IMR-90 (cell line): ENCODE measurements around the gene LAPTM5.

ENCODE experiments used
- CEBPB ChIP-seq: IDR thresholded peaks from 2 replicates; pipeline ENCODE4 v1.6.1; 2012; ENCODE audit warnings: low read depth, low read length, improper control_type of control experiment
- CTCF ChIP-seq: conservative IDR thresholded peaks from 2 replicates; pipeline ENCODE4 v1.5.1; 2012; ENCODE audit warnings: mild to moderate bottlenecking, low read depth, low read length, improper control_type of control experiment
- POLR2A ChIP-seq: IDR thresholded peaks from 2 replicates; pipeline ENCODE4 v1.6.1; 2012; ENCODE audit warnings: mild to moderate bottlenecking, low read depth, low read length

DNA sequence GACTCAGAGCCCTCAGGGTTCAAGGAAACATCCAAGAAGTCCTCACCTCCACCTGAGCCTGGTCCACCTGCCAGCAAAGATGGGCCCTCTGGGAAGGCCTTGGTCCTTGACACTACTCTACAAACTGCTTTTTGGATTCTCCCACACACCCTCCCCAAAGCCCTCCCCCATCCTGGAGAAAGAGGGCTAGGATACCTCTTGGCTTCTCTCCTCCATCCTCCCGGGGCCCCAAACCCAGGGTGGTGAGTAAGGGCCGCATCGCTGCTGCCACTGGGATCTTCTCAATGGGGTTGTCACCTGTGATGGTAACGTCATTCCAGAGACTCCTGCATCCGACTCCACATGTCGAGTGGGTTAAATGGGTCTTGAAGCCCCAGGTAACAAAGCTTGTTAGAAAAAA is 60.7 kb downstream of the LAPTM5 start:
- TF ChIP-seq CTCF, result no peak
- TF ChIP-seq POLR2A, result no peak
- TF ChIP-seq CEBPB, result no peak
